ENCODE data around the gene APOBEC3H.

The APOBEC3H gene

GRCh38 chr22:39081598-39081997, 15.4 kb upstream of the APOBEC3H start:
- FAIRE-seq: no peak

DNA sequence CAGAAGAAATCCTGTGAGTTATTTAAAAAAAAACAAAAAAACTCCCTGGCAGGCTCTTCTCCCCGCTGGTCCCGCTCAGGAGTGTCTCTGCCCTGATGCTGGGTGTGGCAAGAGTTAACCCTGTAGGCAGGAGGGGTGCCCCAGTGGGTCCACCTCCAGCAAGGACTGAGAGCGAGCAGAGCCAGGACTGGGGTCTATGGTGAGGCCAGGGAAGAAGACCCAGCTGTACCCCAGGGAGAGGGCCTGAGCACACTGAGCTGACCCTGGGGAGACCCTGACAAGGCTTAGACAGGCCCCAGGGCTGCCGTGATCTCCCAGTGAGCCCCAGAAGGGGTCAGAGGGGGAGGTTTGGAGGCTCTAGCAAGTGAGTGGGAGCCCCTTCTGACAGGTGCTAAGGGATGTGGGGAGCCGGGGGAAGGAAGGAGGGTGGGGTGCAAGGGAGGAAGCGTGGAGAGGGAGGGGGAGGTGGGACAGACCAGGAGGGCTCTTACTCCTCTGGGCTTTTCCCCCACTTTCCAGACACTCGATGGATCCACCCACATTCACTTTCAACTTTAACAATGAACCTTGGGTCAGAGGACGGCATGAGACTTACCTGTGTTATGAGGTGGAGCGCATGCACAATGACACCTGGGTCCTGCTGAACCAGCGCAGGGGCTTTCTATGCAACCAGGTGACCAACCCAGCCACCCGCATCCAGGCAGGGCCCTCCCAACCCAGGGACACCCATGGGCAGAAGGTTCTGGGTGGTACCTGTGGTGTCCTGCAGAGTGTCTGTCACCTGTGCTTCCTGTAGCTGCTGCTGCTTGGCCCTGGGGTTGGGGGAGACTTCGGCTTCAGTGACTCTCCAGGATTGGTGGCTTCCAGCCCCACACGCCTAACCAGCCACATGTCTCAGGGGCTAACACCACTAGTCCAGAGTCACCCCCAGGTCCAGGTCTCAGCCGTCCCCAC, 13.6 kb upstream of the APOBEC3H start:
- FAIRE-seq: no peak

DNA sequence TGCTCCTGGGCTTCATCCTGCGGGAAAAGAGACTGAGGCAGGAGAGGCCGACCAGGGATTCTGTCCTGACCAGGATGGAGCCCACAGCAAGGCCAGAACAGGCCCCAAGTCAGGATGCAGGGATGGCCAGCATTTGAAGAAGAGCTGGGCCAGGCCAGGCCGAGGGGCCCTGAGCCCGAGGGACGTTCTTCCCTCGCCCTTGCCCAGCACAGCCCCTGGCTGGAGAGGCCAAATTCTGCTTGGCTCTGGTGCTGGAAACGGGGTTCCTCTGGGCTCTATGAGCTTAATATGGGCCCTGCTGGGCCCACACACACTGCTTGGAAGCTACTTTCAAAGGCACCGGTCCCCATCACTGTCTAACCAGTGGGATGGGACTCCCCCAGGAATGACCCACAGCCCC, 12.4 kb upstream of the APOBEC3H start:
- no peak for FAIRE-seq

- no peak for FAIRE-seq
These were observed 9.9 kb upstream of the APOBEC3H start for GRCh38 chr22:39087098-39087497.

DNA sequence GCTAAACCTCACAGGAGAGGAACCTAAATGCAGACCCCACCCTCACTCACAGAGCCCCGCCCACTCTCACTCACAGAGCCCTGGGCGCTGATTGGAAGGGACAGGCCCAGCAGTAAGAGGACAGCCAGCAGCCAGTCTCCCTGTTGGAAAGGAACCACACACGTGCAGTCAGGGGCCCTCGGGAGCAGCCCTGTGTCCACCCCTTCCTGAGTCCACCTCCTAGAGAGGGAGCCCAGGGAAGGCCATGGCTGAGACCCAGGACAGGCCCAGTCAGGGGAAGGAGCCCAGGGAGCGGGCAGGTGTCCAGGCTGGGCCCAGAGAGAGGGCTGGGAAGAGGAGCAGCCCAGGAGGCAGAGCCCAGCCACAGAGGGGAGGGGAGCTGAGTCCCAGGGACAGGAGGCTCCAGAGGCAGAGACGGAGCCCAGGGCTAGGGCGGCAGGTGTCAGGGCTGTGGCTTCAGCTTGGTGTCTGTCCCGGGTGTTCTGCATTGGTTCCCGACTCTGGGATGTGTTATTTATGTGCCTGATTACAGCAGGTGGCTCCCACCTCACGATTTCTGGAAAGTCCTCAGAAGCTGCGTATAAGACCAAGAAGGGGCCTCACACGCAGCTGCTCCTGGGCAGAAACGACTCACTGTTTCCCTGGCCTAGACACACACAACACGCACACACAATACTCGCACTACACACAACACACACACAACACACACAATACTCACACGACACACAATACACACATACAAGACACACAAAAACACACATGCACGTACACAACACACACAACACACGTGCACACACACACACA, 9.0 kb upstream of the APOBEC3H start:
- FAIRE-seq: peak; percentile 41

DNA sequence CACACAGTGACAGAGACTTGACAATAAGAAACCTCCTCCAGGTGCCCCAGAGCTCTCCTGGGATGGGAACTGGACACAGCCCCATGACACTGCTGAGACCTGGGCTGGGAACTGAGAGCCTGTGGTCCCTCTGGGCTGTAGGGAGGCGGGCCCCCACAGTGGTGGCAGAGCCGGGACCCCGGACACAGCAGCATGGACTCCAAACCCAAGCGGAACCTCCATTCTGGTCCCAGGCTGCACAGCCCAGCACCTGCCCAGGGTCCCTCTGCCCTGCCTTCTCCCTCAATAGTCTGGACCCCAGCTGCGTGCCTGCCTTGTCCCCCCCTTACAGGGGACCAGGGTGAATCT, 8.4 kb upstream of the APOBEC3H start:
- FAIRE-seq: no peak

GRCh38 chr22:39089928-39090327, 7.1 kb upstream of the APOBEC3H start:
- no peak for FAIRE-seq

- FAIRE-seq: no peak
These were observed 6.5 kb upstream of the APOBEC3H start for GRCh38 chr22:39090426-39091064.

DNA sequence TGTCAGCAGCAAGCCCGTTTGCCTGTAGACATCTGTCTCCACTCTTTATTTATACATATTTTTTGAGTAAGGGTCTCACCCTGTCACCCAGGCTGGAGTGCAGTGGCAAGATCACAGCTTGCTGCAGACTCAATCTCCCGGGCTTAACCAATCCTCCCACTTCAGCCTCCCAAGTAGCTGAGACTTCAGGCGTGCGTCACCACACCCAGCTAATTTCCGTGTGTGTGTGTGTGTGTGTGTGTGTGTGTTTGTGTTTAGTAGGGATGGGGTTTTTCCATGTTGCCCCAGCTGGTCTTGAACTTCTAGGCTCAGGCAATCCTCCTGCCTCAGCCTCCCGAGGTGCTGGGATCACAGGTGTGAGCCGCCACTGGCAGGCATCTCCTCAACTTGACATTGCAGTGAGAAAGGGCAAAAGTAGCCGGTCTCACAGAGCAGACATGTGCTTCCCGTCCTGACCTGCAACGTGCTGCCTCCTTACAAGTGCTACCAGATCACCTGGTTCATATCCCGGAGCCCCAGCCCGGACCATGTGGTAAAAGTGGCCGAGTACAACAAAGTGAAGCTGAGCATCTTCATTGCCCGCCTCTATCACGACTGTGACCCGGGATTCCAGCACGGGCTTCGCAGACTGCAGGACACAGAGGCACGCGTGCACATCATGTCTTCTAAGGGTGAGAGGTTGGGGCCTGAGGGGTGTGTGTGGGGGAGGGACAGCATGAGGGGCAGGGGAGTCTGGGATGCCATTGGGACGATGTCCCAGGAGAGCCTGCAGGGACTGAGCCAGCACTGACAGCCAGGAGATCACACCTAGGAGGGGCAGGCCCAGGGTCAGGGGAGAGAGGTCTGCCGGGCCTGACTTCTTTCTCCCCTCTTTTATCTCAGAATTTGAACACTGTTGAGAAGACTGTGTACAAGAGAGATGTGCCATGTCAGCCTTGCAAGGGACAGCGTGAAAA, 5.6 kb upstream of the APOBEC3H start:
- no peak for FAIRE-seq

DNA sequence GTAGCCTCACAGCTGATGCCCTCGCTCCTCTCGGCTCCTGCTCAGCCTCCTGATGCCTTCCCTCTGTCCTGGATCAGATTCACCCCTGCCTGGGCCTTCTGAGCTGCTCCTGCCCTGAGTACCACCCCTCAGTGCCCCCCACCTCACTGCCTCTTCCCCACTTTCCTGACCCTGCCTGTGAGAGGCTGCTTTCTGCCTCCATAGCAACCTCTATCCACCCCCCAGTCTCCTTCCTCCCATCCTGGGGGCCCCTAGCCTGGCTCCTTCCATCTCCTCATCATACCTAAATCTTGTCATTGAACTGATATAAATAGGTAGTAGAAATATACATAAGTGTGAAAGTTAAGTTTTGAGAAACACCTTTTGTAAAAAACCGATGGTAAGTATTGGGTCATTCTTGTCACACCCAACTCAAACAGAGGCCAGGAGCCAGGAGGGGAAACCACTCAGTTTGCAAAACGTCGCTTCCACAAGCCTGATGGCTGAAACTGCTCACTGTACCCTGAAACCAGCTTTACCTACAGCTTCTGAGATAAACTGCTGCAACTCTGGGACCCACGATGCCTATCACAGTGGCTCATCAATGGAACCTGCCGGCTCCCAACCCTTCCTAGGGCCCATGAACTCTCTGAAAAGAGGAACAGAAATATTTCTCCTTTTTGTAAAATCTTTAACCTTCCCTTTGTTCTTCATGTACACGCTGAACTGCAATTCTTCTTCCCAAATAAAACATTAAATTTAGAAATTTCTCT, 4.8 kb upstream of the APOBEC3H start:
- FAIRE-seq: no peak

- FAIRE-seq: no peak
These were observed 2.2 kb upstream of the APOBEC3H start for GRCh38 chr22:39094717-39095389.

- no peak for FAIRE-seq
These were observed 1.1 kb upstream of the APOBEC3H start for GRCh38 chr22:39095971-39096370.

GRCh38 chr22:39098026-39098425, 982 bp downstream of the APOBEC3H start:
- peak; percentile 89 for FAIRE-seq

GRCh38 chr22:39098576-39098975, 1.5 kb downstream of the APOBEC3H start:
- no peak for FAIRE-seq

- FAIRE-seq: no peak
These were observed 4.2 kb downstream of the APOBEC3H start for GRCh38 chr22:39101226-39101625.

- FAIRE-seq: no peak
These were observed 6.4 kb downstream of the APOBEC3H start for GRCh38 chr22:39103431-39103830.

- no peak for FAIRE-seq
These were observed 9.3 kb downstream of the APOBEC3H start for GRCh38 chr22:39106326-39106725.

- no peak for FAIRE-seq
These were observed 11.4 kb downstream of the APOBEC3H start for GRCh38 chr22:39108487-39108886.

DNA sequence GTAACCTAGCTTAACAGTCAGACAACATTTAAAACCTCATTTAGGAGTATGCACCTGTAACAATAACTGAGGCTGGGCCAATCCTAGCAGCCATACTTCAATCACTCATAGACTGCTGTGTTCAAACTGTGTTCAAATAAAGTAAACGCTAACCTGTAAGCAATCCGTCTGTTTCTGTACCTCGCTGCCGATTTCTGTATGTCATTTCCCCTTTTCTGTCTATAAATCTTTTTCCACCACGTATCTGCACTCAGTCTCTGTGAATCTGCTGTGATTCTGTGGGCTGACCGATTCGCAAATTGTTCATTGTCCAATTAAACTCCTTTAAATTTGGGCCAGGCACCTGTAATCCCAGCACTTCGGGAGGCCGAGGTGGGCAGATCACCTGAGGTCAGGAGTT, 12.3 kb downstream of the APOBEC3H start:
- no peak for FAIRE-seq

DNA sequence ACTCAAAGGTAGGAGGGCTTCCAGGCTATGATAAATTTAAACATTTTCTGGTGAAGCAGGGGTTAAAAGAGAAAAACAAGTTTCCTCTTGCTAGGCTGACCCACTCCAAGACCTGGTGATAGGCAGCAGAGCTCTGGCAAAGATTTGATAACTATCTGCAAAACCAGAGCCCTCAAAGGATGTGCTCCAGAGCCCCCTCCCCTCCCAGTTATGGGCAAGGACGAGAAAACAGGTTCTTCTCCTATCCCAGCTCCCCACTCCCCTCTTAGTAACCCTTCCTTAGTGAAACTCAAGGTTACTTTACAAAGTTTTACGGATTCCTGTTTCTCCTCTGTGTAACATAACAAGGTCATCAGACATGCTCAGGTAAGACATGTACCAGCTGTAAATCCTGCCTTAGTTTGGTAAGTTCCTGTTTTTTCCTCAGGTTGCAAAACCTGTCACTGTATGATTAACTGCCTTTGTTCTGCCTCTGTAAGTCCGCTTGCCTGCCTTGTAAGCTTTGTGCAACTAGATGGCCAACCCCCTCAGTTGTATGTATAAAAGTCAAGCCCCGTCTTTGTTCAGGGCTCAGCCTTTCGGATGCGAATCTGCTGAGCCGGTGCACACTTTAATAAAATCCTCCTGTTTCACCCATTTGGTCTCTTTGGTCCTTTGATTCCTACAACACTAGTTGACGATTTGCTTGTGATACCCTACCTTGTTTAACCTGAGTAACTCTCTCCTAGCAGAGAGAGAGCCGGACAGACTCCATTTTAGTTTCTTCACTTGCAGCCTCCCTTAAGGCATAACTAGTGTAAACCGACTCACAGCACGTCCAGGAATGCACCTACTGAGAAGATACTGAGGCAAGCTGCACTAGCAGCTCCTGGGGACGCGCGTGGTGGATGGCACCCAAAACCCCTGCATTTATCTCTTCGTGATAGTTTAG, 13.9 kb downstream of the APOBEC3H start:
- no peak for FAIRE-seq
